Nephron progenitor cell (in vitro differentiated cells): Measurements from ENCODE around the gene KCNH4.

ENCODE experiments used
- DNase-seq: peaks from one replicate; pipeline ENCODE4 v3.0.0; 2021
- H3K27ac Mint-ChIP-seq: 2 replicates; pipeline ENCODE4 v1.8.0; 2021; ENCODE audit warnings: mild to moderate bottlenecking, moderate library complexity, mixed read lengths
- H3K27me3 Mint-ChIP-seq: 2 replicates; pipeline ENCODE4 v1.8.0; 2021; ENCODE audit warnings: mild to moderate bottlenecking, low read depth, mixed read lengths; ENCODE audit not compliant: poor library complexity
- H3K36me3 Mint-ChIP-seq: 2 replicates; pipeline ENCODE4 v1.8.0; 2021; ENCODE audit warnings: low read depth, mixed read lengths
- H3K4me1 Mint-ChIP-seq: 2 replicates; pipeline ENCODE4 v1.8.0; 2021; ENCODE audit warnings: mixed read lengths
- H3K4me3 Mint-ChIP-seq: 2 replicates; pipeline ENCODE4 v1.8.0; 2021; ENCODE audit warnings: mild to moderate bottlenecking, moderate library complexity, mixed read lengths
- H3K9me3 Mint-ChIP-seq: 2 replicates; pipeline ENCODE4 v1.8.0; 2021; ENCODE audit warnings: mild to moderate bottlenecking, moderate library complexity, mixed read lengths
- CTCF ChIP-seq: fragments of 200-600 bp; sonication (generic); IDR thresholded peaks from 2 replicates; pipeline ENCODE4 v1.5.0; 2021; ENCODE audit warnings: antibody characterized with exemption

Gene KCNH4

DNA sequence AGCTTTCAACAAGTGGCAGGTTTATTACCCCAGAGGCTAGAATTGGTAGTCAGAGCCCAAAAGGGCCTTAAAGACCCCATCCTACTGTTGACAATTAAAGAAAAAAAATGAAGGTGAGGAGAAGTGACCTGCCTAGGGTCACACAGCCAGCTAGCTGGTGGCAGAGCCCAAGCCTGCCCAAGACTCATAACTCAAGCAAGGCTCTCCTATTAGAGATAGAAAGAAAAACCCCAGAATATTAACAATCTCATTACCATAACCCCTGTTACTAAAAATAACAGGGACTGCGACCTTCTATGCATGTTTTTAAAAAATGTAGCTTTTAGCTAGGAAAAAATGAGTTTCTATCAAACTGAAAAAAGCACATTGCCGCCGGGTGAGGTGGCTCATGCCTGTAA, 44.3 kb downstream of the KCNH4 start:
- no peak for TF ChIP-seq CTCF
- Mint-ChIP-seq H3K4me3 (no peak overlapping the region), H3K27me3 (no peaks in the 10 kb centered on the region), H3K27ac (no peak overlapping the region), H3K9me3 (no peaks in the 10 kb centered on the region), H3K36me3 (peaks cover 10% of the 10 kb centered on the region), H3K4me1 (peaks cover 45% of the 10 kb centered on the region)
- no peak for DNase-seq

- DNase-seq: no peak
- no peaks in the 10 kb centered on the region for H3K9me3 Mint-ChIP-seq
- no peak overlapping the region for H3K4me3 Mint-ChIP-seq
- H3K27ac Mint-ChIP-seq: peak overlapping the region; percentile 71
- H3K4me1 Mint-ChIP-seq: peaks cover 46% of the 10 kb centered on the region
- H3K27me3 Mint-ChIP-seq: no peaks in the 10 kb centered on the region
- H3K36me3 Mint-ChIP-seq: peaks cover 7% of the 10 kb centered on the region
- no peak for TF ChIP-seq CTCF
Observed at GRCh38 chr17:42135664-42136653, 45.0 kb downstream of the KCNH4 start.

DNA sequence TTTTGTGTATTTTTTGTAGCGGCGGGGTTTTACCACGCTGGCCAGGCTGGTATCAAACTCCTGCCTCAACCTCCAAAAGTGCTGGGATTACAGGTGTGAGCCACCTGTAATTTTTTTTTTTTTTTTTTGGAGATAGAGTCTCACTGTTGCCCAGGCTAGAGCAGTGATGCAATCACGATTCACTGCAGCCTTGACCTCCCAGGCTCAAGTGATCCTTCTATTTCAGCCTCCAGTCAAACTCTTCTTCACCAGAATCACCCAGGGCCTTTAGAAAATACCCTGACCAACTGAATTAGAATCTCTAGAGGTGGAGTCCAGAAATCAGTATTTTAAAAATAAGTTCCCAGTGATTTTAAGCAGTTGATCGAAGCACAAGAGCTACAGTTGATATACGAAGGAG, 45.8 kb downstream of the KCNH4 start:
- no peak for TF ChIP-seq CTCF
- Mint-ChIP-seq H3K4me1 (peaks cover 53% of the 10 kb centered on the region), H3K27me3 (no peaks in the 10 kb centered on the region), H3K27ac (peak overlapping the region; percentile 71), H3K9me3 (no peaks in the 10 kb centered on the region), H3K36me3 (peaks cover 6% of the 10 kb centered on the region), H3K4me3 (no peak overlapping the region)
- no peak for DNase-seq

DNA sequence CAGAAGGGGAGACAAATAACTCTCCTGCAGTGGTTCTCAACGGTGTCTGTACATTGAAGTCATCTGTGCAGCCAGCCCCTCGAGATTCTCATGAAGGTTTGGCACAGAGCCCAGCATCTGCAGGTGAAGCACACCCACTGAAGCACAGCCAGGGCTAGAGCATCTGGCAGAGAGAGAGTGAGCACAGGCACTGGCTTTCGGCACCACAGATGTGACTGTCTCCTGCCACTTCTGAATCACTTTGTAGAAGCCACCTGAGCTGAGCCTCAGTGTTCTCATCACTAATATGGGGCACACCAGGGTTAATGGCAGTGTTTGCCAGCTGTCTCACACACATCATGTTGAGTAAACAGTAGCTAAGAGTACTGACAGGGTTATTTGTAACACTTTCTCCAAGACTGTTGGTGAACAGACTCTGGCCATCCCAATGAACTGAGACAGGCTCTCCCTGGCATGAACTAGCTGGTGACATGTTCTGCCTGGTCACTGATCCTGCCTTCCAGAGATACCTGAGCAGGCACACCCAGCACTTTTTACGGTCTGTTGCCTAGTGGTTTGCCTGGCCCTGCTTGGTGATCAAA, 47.4 kb downstream of the KCNH4 start:
- H3K27ac Mint-ChIP-seq: peak overlapping the region; percentile 71

DNA sequence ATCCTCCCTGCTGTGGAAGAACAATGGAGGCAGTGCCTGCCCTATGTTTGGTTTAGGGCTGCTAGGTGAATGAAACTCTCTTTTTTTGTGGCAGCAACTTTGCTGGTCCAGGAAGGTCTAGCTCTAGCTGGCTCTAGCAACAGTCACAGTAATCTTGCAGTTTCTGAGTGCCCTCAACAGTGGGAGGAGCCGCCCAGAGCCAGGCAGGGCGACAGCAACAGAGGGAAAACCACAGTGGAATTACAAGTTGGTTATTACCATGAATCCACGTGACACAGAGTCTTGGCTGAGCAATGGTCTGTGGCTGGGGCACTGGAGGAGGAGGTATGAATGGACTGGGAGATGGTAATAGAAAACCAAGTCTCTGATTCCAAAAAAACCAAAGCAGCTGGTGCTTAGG, 48.0 kb downstream of the KCNH4 start:
- Mint-ChIP-seq H3K4me3 (no peak overlapping the region), H3K36me3 (peaks cover 13% of the 10 kb centered on the region), H3K9me3 (no peaks in the 10 kb centered on the region), H3K27ac (peak overlapping the region; percentile 9), H3K4me1 (peaks cover 50% of the 10 kb centered on the region), H3K27me3 (peaks cover 3% of the 10 kb centered on the region)
- no peak for TF ChIP-seq CTCF
- no peak for DNase-seq

More for the DNA sequence above, 47.4 kb downstream of the KCNH4 start:
- H3K4me1 Mint-ChIP-seq: peaks cover 54% of the 10 kb centered on the region
- no peak overlapping the region for H3K4me3 Mint-ChIP-seq
- no peaks in the 10 kb centered on the region for H3K27me3 Mint-ChIP-seq
- H3K9me3 Mint-ChIP-seq: no peaks in the 10 kb centered on the region
- no peak for DNase-seq
- H3K36me3 Mint-ChIP-seq: peaks cover 7% of the 10 kb centered on the region
- TF ChIP-seq CTCF: no peak
